GM23338 (cell line): Measurements from ENCODE around the gene YTHDC2. TPM values are rescaled to one million over a fixed set of nuclear protein-coding genes. Genes with fewer than 3 reads are reported as not detected.

Experiments
- ATAC-seq: fragments of 200-7000 bp; cut with Tn5 transposase; 3 replicates; pipeline ENCODE4 v1.9.1; 2020
- DNase-seq: peaks from one replicate; pipeline ENCODE4 v3.0.0-alpha.2; 2015; ENCODE audit warnings: low spot score
- H2AFZ ChIP-seq: fragments of 200-600 bp; sonication (generic); 2 replicates; pipeline ENCODE4 v1.8.0; 2016; ENCODE audit warnings: antibody characterized with exemption, mild to moderate bottlenecking, moderate library complexity
- H3F3A ChIP-seq: fragments of 200-600 bp; sonication (generic); replicated peaks from 2 replicates; pipeline ENCODE4 v1.8.0; 2017; ENCODE audit warnings: antibody characterized with exemption, mixed run types, low read depth
- H3K27ac ChIP-seq: fragments of 200-600 bp; sonication (generic); 2 replicates; pipeline ENCODE4 v1.6.1; 2016; ENCODE audit warnings: low read depth
- H3K27me3 ChIP-seq: fragments of 200-600 bp; sonication (generic); 2 replicates; pipeline ENCODE4 v1.8.0; 2016; ENCODE audit warnings: mild to moderate bottlenecking, mixed run types, moderate library complexity; ENCODE audit not compliant: insufficient read depth
- H3K36me3 ChIP-seq: fragments of 200-600 bp; sonication (generic); 2 replicates; pipeline ENCODE4 v1.8.0; 2016; ENCODE audit warnings: mild to moderate bottlenecking; ENCODE audit not compliant: insufficient read depth
- H3K4me1 ChIP-seq: fragments of 200-600 bp; sonication (generic); 2 replicates; pipeline ENCODE4 v1.8.0; 2016; ENCODE audit warnings: mild to moderate bottlenecking, moderate library complexity; ENCODE audit not compliant: insufficient read depth
- H3K4me2 ChIP-seq: fragments of 200-600 bp; sonication (generic); 2 replicates; pipeline ENCODE4 v1.7.1; 2017; ENCODE audit warnings: mixed run types
- H3K4me3 ChIP-seq: fragments of 200-600 bp; sonication (generic); 2 replicates; pipeline ENCODE4 v1.6.1; 2016; ENCODE audit warnings: mixed run types
- H3K79me2 ChIP-seq: fragments of 200-600 bp; sonication (generic); replicated peaks from 2 replicates; pipeline ENCODE4 v1.8.0; 2017; ENCODE audit warnings: mild to moderate bottlenecking; ENCODE audit not compliant: insufficient read depth
- H3K9me2 ChIP-seq: fragments of 200-600 bp; sonication (generic); 2 replicates; pipeline ENCODE4 v1.8.0; 2017; ENCODE audit not compliant: insufficient read depth
- H4K20me1 ChIP-seq: fragments of 200-600 bp; sonication (generic); replicated peaks from 2 replicates; pipeline ENCODE4 v1.8.0; 2017; ENCODE audit warnings: mild to moderate bottlenecking; ENCODE audit not compliant: insufficient read depth
- H3K27ac Mint-ChIP-seq: 2 replicates; pipeline ENCODE4 v1.8.0; 2020; ENCODE audit warnings: inconsistent platforms, mild to moderate bottlenecking, moderate library complexity, mixed read lengths
- H3K27me3 Mint-ChIP-seq: 3 replicates; pipeline ENCODE4 v1.8.0; 2022; ENCODE audit warnings: low read depth, mild to moderate bottlenecking, moderate library complexity, mixed read lengths, inconsistent platforms; ENCODE audit not compliant: insufficient read depth, poor library complexity
- H3K36me3 Mint-ChIP-seq: 3 replicates; pipeline ENCODE4 v1.8.0; 2021; ENCODE audit warnings: low read depth, mild to moderate bottlenecking, inconsistent platforms, moderate library complexity, mixed read lengths
- H3K4me1 Mint-ChIP-seq: 3 replicates; pipeline ENCODE4 v1.8.0; 2020; ENCODE audit warnings: mild to moderate bottlenecking, inconsistent platforms, mixed read lengths
- H3K4me3 Mint-ChIP-seq: 3 replicates; pipeline ENCODE4 v1.8.0; 2021; ENCODE audit warnings: moderate library complexity, mild to moderate bottlenecking, inconsistent platforms, mixed read lengths
- H3K9me3 Mint-ChIP-seq: 3 replicates; pipeline ENCODE4 v1.8.0; 2020; ENCODE audit warnings: moderate library complexity, mild to moderate bottlenecking, inconsistent platforms, mixed read lengths
- EZH2 ChIP-seq: fragments of 200-600 bp; sonication (generic); IDR thresholded peaks from one replicate; pipeline ENCODE4 v1.8.0; 2017; ENCODE audit warnings: antibody characterized with exemption, mild to moderate bottlenecking, low read depth; ENCODE audit not compliant: unreplicated experiment
- EZH2phosphoT487 ChIP-seq: fragments of 200-600 bp; sonication (generic); IDR thresholded peaks from one replicate; pipeline ENCODE4 v1.8.1; 2018; ENCODE audit warnings: antibody characterized with exemption; ENCODE audit not compliant: unreplicated experiment
- JUNB ChIP-seq: IDR thresholded peaks from one replicate; pipeline ENCODE4 v1.6.1; 2016; ENCODE audit warnings: antibody characterized with exemption; ENCODE audit not compliant: unreplicated experiment
- NANOG ChIP-seq: IDR thresholded peaks from 2 replicates; pipeline ENCODE4 v1.6.1; 2016; ENCODE audit warnings: antibody characterized with exemption, borderline replicate concordance
- STAT1 ChIP-seq: IDR thresholded peaks from one replicate; pipeline ENCODE4 v1.6.1; 2016; ENCODE audit warnings: antibody characterized with exemption; ENCODE audit not compliant: unreplicated experiment
- ZNF331 ChIP-seq: fragments of 250-450 bp; sonication (Bioruptor Pico); IDR thresholded peaks from 2 replicates; pipeline ENCODE4 v1.5.0; 2020; ENCODE audit warnings: low read depth, mild to moderate bottlenecking, moderate library complexity
- polyA plus RNA-seq: library from polyadenylated mRNA; unstranded; fragments of >200 nt; fragmentation: Nextera tagmentation; extraction: Ambion mirVana; gene quantifications from 2 replicates; pipeline ENCODE4 v1.2.1, GENCODE V29; 2016
- total RNA-seq: library from RNA; depleted of rRNA; stranded (reverse); fragments of >200 nt; shearing (Covaris generic); gene quantifications from 2 replicates; pipeline ENCODE4 v1.2.3, GENCODE V29; 2014
- TF ChIP-seq, protein P1 (sequence below): IDR thresholded peaks from one replicate; pipeline ENCODE4 v1.6.1; 2018; ENCODE audit warnings: antibody characterized with exemption; ENCODE audit not compliant: unreplicated experiment
- TF ChIP-seq, protein P2 (sequence below), 2 experiments: fragments of 200-600 bp in 1 of 2; sonication (generic) in 1 of 2; conservative IDR thresholded peaks; 2 replicates each; pipeline versions ENCODE4 v1.5.1 to v1.6.1; 2016 to 2017; ENCODE audit warnings: antibody characterized with exemption in 2 of 2, low read depth in 2 of 2, mild to moderate bottlenecking in 2 of 2, moderate library complexity in 1 of 2
- TF ChIP-seq, protein P3 (sequence below): fragments of 250-450 bp; sonication (Bioruptor Pico); IDR thresholded peaks from 2 replicates; pipeline ENCODE4 v1.5.0; 2020; ENCODE audit warnings: mild to moderate bottlenecking, moderate library complexity

YTHDC2 gene
- total and polyA plus RNA-seq, 2 experiments from 2014 or later, result 19.9 to 33.9 TPM

- Histone ChIP-seq H2AFZ (no peak overlapping the region), H3K4me2 (no peak overlapping the region), H3K4me3 (no peak overlapping the region), H3F3A (no peaks in the 10 kb centered on the region), H3K27me3 (no peaks in the 10 kb centered on the region), H3K4me1 (peaks cover 16% of the 10 kb centered on the region), H3K27ac (no peak overlapping the region), H3K79me2 (no peaks in the 10 kb centered on the region), H3K36me3 (no peaks in the 10 kb centered on the region), H4K20me1 (no peaks in the 10 kb centered on the region; the same call in 1 of the 2 replicates), H3K9me2 (no peaks in the 10 kb centered on the region)
- peaks cover 5% of the 10 kb centered on the region; the same call in 1 of the 3 replicates for H3K36me3 Mint-ChIP-seq
- ATAC-seq (no peak), DNase-seq (no peak)
- no peak for TF ChIP-seq JUNB
- no peak for TF ChIP-seq EZH2phosphoT487
- no peak for TF ChIP-seq EZH2
- TF ChIP-seq, protein P1, sequence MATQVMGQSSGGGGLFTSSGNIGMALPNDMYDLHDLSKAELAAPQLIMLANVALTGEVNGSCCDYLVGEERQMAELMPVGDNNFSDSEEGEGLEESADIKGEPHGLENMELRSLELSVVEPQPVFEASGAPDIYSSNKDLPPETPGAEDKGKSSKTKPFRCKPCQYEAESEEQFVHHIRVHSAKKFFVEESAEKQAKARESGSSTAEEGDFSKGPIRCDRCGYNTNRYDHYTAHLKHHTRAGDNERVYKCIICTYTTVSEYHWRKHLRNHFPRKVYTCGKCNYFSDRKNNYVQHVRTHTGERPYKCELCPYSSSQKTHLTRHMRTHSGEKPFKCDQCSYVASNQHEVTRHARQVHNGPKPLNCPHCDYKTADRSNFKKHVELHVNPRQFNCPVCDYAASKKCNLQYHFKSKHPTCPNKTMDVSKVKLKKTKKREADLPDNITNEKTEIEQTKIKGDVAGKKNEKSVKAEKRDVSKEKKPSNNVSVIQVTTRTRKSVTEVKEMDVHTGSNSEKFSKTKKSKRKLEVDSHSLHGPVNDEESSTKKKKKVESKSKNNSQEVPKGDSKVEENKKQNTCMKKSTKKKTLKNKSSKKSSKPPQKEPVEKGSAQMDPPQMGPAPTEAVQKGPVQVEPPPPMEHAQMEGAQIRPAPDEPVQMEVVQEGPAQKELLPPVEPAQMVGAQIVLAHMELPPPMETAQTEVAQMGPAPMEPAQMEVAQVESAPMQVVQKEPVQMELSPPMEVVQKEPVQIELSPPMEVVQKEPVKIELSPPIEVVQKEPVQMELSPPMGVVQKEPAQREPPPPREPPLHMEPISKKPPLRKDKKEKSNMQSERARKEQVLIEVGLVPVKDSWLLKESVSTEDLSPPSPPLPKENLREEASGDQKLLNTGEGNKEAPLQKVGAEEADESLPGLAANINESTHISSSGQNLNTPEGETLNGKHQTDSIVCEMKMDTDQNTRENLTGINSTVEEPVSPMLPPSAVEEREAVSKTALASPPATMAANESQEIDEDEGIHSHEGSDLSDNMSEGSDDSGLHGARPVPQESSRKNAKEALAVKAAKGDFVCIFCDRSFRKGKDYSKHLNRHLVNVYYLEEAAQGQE, result no peak
- TF ChIP-seq NANOG, result no peak
- H3K4me3 Mint-ChIP-seq, result no peak overlapping the region
- H3K27ac Mint-ChIP-seq, result no peak overlapping the region
- peaks cover 24% of the 10 kb centered on the region for H3K4me1 Mint-ChIP-seq
- peaks cover 2% of the 10 kb centered on the region for H3K27me3 Mint-ChIP-seq
- H3K9me3 Mint-ChIP-seq, result peaks cover 6% of the 10 kb centered on the region; the same call in 1 of the 3 replicates
Observed at GRCh38 chr5:113478691-113479090, 34.8 kb upstream of the YTHDC2 start.

GRCh38 chr5:113480243-113480642, 33.3 kb upstream of the YTHDC2 start:
- no peak overlapping the region for H2AFZ ChIP-seq
- TF ChIP-seq, protein P2, sequence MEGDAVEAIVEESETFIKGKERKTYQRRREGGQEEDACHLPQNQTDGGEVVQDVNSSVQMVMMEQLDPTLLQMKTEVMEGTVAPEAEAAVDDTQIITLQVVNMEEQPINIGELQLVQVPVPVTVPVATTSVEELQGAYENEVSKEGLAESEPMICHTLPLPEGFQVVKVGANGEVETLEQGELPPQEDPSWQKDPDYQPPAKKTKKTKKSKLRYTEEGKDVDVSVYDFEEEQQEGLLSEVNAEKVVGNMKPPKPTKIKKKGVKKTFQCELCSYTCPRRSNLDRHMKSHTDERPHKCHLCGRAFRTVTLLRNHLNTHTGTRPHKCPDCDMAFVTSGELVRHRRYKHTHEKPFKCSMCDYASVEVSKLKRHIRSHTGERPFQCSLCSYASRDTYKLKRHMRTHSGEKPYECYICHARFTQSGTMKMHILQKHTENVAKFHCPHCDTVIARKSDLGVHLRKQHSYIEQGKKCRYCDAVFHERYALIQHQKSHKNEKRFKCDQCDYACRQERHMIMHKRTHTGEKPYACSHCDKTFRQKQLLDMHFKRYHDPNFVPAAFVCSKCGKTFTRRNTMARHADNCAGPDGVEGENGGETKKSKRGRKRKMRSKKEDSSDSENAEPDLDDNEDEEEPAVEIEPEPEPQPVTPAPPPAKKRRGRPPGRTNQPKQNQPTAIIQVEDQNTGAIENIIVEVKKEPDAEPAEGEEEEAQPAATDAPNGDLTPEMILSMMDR (conservative IDR thresholded peaks at IDR 0.05; ENCODE audit: low read depth in 2 of 2), result no peak
- no peak for TF ChIP-seq EZH2
- no peak for TF ChIP-seq STAT1
- TF ChIP-seq, protein P3, sequence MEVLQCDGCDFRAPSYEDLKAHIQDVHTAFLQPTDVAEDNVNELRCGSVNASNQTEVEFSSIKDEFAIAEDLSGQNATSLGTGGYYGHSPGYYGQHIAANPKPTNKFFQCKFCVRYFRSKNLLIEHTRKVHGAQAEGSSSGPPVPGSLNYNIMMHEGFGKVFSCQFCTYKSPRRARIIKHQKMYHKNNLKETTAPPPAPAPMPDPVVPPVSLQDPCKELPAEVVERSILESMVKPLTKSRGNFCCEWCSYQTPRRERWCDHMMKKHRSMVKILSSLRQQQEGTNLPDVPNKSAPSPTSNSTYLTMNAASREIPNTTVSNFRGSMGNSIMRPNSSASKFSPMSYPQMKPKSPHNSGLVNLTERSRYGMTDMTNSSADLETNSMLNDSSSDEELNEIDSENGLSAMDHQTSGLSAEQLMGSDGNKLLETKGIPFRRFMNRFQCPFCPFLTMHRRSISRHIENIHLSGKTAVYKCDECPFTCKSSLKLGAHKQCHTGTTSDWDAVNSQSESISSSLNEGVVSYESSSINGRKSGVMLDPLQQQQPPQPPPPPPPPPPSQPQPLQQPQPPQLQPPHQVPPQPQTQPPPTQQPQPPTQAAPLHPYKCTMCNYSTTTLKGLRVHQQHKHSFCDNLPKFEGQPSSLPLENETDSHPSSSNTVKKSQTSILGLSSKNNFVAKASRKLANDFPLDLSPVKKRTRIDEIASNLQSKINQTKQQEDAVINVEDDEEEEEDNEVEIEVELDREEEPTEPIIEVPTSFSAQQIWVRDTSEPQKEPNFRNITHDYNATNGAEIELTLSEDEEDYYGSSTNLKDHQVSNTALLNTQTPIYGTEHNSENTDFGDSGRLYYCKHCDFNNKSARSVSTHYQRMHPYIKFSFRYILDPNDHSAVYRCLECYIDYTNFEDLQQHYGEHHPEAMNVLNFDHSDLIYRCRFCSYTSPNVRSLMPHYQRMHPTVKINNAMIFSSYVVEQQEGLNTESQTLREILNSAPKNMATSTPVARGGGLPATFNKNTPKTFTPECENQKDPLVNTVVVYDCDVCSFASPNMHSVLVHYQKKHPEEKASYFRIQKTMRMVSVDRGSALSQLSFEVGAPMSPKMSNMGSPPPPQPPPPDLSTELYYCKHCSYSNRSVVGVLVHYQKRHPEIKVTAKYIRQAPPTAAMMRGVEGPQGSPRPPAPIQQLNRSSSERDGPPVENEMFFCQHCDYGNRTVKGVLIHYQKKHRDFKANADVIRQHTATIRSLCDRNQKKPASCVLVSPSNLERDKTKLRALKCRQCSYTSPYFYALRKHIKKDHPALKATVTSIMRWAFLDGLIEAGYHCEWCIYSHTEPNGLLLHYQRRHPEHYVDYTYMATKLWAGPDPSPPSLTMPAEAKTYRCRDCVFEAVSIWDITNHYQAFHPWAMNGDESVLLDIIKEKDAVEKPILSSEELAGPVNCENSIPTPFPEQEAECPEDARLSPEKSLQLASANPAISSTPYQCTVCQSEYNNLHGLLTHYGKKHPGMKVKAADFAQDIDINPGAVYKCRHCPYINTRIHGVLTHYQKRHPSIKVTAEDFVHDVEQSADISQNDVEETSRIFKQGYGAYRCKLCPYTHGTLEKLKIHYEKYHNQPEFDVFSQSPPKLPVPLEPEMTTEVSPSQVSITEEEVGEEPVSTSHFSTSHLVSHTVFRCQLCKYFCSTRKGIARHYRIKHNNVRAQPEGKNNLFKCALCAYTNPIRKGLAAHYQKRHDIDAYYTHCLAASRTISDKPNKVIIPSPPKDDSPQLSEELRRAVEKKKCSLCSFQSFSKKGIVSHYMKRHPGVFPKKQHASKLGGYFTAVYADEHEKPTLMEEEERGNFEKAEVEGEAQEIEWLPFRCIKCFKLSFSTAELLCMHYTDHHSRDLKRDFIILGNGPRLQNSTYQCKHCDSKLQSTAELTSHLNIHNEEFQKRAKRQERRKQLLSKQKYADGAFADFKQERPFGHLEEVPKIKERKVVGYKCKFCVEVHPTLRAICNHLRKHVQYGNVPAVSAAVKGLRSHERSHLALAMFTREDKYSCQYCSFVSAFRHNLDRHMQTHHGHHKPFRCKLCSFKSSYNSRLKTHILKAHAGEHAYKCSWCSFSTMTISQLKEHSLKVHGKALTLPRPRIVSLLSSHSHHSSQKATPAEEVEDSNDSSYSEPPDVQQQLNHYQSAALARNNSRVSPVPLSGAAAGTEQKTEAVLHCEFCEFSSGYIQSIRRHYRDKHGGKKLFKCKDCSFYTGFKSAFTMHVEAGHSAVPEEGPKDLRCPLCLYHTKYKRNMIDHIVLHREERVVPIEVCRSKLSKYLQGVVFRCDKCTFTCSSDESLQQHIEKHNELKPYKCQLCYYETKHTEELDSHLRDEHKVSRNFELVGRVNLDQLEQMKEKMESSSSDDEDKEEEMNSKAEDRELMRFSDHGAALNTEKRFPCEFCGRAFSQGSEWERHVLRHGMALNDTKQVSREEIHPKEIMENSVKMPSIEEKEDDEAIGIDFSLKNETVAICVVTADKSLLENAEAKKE (CRISPR knock-in tag), result no peak
- no peak for TF ChIP-seq ZNF331 (CRISPR knock-in tag)

More at GRCh38 chr5:113480243-113480642, 33.3 kb upstream of the YTHDC2 start:
- H3K4me1 ChIP-seq, result peaks cover 9% of the 10 kb centered on the region
- no peaks in the 10 kb centered on the region for H3F3A ChIP-seq
- Mint-ChIP-seq H3K27ac (no peak overlapping the region), H3K27me3 (peaks cover 2% of the 10 kb centered on the region), H3K4me1 (peaks cover 13% of the 10 kb centered on the region), H3K36me3 (peaks cover 5% of the 10 kb centered on the region; the same call in 1 of the 3 replicates), H3K9me3 (peaks cover 6% of the 10 kb centered on the region; the same call in 1 of the 3 replicates), H3K4me3 (no peak overlapping the region)
- H3K36me3 ChIP-seq, result no peaks in the 10 kb centered on the region
- no peak for ATAC-seq
- no peak for DNase-seq
- H4K20me1 ChIP-seq, result no peaks in the 10 kb centered on the region; the same call in 1 of the 2 replicates
- no peaks in the 10 kb centered on the region for H3K9me2 ChIP-seq
- H3K27ac ChIP-seq, result no peak overlapping the region
- no peaks in the 10 kb centered on the region for H3K79me2 ChIP-seq
- no peak overlapping the region for H3K4me2 ChIP-seq
- no peaks in the 10 kb centered on the region for H3K27me3 ChIP-seq
- no peak overlapping the region for H3K4me3 ChIP-seq
